ENCODE results near the gene PIGR. TPM values are rescaled to one million over a fixed set of nuclear protein-coding genes. Genes with fewer than 3 reads are reported as not detected.

The PIGR gene
- total and polyA plus RNA-seq, 10 of the 15 experiments (the other 5 are each of a cell fraction or from before 2014, with no cell fraction given): 0.96 to 7.6 (median 1.8) TPM

DNA sequence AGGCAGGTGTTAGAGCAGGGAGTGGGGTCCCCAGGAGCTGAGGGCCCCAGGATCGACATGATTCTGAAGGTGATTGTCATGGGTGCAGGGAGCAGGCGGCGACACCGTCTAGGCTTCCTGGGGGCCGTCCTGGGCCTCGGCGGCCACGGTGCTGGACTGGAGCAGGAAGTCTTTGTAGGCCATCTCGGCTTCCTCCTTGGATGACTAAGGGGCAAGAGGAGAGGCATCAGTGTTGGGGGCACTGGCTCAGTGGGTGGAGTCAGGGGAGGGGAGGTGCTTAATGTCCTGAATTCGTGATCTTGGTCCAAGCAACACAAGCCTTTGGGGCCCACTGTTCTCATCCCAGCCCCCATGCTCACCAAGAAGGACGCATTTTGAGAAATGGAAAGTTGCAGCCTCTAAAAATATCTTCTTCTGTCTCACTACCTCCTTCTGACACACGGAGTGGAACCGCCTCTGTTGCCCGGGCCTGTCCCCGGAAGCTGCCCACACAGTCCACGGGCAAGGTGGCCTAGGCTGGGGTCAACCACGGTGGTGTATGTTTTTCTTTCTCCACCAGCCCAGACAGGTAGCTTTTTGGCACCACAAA lies 16.0 kb downstream of the PIGR start (continued):
- TF ChIP-seq YY1 (IDR thresholded peaks at IDR 0.05; ENCODE audit: low read depth, low read length) (peak; percentile 60; the same call in 1 of the 2 replicates), EGR1 (IDR thresholded peaks at IDR 0.05; ENCODE audit: borderline replicate concordance in 1 of 2, low read depth in 2 of 2, low read length in 2 of 2) (peak in 1 of 2 experiments; percentile 89; a peak in 2 of 3 replicates), PML (IDR thresholded peaks at IDR 0.05; ENCODE audit: low read length) (no peak), SIN3A (IDR thresholded peaks at IDR 0.05; ENCODE audit: low read depth, low read length) (no peak; the same call in 1 of the 2 replicates), STAT3 (IDR thresholded peaks at IDR 0.05; ENCODE audit: low read depth, low read length) (peak; percentile 79; the same call in 1 of the 2 replicates), SMAD5 (IDR thresholded peaks at IDR 0.05; ENCODE audit: low read depth) (no peak), TARDBP (IDR thresholded peaks at IDR 0.05; ENCODE audit: borderline replicate concordance) (no peak; the same call in 1 of the 2 replicates), ZZZ3 (IDR thresholded peaks at IDR 0.05; ENCODE audit: control insufficient read depth, insufficient read length, low read depth) (no peak), BHLHE40 (IDR thresholded peaks at IDR 0.05; ENCODE audit: borderline replicate concordance in 1 of 2, low read depth in 2 of 2, low read length in 1 of 2) (peak; percentile 74 to 82), TAF1 (IDR thresholded peaks at IDR 0.05; ENCODE audit: borderline replicate concordance, low read depth, low read length) (peak; percentile 51; the same call in 1 of the 2 replicates), RAD21 (IDR thresholded peaks at IDR 0.05; ENCODE audit: insufficient read depth, low read depth, low read length) (peak; percentile 12; the same call in 1 of the 2 replicates), IKZF1 (conservative IDR thresholded peaks at IDR 0.05) (peak; percentile 93), ZNF207 (IDR thresholded peaks at IDR 0.05; ENCODE audit: borderline replicate concordance) (no peak; the same call in 1 of the 2 replicates), SUPT20H (IDR thresholded peaks at IDR 0.05; ENCODE audit: borderline replicate concordance, control insufficient read depth, low read depth, low read length) (no peak), ZSCAN29 (IDR thresholded peaks at IDR 0.05) (no peak), NFYA (IDR thresholded peaks at IDR 0.05; ENCODE audit: borderline replicate concordance, low read depth, low read length) (no peak), HDGF (IDR thresholded peaks at IDR 0.05) (peak; percentile 55), MYB (IDR thresholded peaks at IDR 0.05; ENCODE audit: borderline replicate concordance, low read depth, low read length) (no peak)
- TF ChIP-seq, protein P1, sequence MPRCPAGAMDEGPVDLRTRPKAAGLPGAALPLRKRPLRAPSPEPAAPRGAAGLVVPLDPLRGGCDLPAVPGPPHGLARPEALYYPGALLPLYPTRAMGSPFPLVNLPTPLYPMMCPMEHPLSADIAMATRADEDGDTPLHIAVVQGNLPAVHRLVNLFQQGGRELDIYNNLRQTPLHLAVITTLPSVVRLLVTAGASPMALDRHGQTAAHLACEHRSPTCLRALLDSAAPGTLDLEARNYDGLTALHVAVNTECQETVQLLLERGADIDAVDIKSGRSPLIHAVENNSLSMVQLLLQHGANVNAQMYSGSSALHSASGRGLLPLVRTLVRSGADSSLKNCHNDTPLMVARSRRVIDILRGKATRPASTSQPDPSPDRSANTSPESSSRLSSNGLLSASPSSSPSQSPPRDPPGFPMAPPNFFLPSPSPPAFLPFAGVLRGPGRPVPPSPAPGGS (IDR thresholded peaks at IDR 0.05; ENCODE audit: borderline replicate concordance, insufficient read depth, low read depth, low read length, poor library complexity, severe bottlenecking): peak; percentile 98
- TF ChIP-seq, protein P2, sequence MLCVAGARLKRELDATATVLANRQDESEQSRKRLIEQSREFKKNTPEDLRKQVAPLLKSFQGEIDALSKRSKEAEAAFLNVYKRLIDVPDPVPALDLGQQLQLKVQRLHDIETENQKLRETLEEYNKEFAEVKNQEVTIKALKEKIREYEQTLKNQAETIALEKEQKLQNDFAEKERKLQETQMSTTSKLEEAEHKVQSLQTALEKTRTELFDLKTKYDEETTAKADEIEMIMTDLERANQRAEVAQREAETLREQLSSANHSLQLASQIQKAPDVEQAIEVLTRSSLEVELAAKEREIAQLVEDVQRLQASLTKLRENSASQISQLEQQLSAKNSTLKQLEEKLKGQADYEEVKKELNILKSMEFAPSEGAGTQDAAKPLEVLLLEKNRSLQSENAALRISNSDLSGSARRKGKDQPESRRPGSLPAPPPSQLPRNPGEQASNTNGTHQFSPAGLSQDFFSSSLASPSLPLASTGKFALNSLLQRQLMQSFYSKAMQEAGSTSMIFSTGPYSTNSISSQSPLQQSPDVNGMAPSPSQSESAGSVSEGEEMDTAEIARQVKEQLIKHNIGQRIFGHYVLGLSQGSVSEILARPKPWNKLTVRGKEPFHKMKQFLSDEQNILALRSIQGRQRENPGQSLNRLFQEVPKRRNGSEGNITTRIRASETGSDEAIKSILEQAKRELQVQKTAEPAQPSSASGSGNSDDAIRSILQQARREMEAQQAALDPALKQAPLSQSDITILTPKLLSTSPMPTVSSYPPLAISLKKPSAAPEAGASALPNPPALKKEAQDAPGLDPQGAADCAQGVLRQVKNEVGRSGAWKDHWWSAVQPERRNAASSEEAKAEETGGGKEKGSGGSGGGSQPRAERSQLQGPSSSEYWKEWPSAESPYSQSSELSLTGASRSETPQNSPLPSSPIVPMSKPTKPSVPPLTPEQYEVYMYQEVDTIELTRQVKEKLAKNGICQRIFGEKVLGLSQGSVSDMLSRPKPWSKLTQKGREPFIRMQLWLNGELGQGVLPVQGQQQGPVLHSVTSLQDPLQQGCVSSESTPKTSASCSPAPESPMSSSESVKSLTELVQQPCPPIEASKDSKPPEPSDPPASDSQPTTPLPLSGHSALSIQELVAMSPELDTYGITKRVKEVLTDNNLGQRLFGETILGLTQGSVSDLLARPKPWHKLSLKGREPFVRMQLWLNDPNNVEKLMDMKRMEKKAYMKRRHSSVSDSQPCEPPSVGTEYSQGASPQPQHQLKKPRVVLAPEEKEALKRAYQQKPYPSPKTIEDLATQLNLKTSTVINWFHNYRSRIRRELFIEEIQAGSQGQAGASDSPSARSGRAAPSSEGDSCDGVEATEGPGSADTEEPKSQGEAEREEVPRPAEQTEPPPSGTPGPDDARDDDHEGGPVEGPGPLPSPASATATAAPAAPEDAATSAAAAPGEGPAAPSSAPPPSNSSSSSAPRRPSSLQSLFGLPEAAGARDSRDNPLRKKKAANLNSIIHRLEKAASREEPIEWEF (IDR thresholded peaks at IDR 0.05; ENCODE audit: insufficient replicate concordance, low read depth, low read length): peak; percentile 54
- TF ChIP-seq, protein P3, sequence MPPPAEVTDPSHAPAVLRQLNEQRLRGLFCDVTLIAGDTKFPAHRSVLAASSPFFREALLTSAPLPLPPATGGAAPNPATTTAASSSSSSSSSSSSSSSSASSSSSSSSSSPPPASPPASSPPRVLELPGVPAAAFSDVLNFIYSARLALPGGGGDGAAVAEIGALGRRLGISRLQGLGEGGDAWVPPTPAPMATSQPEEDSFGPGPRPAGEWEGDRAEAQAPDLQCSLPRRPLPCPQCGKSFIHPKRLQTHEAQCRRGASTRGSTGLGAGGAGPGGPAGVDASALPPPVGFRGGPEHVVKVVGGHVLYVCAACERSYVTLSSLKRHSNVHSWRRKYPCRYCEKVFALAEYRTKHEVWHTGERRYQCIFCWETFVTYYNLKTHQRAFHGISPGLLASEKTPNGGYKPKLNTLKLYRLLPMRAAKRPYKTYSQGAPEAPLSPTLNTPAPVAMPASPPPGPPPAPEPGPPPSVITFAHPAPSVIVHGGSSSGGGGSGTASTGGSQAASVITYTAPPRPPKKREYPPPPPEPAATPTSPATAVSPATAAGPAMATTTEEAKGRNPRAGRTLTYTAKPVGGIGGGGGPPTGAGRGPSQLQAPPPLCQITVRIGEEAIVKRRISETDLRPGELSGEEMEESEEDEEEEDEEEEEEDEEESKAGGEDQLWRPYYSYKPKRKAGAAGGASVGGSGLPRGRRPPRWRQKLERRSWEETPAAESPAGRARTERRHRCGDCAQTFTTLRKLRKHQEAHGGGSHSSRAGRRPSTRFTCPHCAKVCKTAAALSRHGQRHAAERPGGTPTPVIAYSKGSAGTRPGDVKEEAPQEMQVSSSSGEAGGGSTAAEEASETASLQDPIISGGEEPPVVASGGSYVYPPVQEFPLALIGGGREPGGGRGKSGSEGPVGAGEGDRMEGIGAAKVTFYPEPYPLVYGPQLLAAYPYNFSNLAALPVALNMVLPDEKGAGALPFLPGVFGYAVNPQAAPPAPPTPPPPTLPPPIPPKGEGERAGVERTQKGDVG (CRISPR knock-in tag; IDR thresholded peaks at IDR 0.05): no peak
